Stimulated activated memory B cell treated with anti-CD40 and anti-IgM and Interleukin-4, amounts not matched to agents 10 μg/mL and 1 μg/mL and 100 μg/mL, for 72 hours (primary cell): ENCODE measurements around the gene RASD1.
"Not testable (repeated sequence)": the region's sequence is repeated elsewhere in the genome, so short reads cannot be mapped to it uniquely, and the experiment has no call there.

Source experiments
- ATAC-seq: fragments of 150-1000 bp; cut with Tn5 transposase; 2 replicates; pipeline ENCODE4 v1.10.0; 2021
- H3K27ac Mint-ChIP-seq: one replicate; pipeline ENCODE4 v1.8.0; 2022; ENCODE audit warnings: mild to moderate bottlenecking, mixed read lengths
- H3K27me3 Mint-ChIP-seq: one replicate; pipeline ENCODE4 v1.8.0; 2022; ENCODE audit warnings: mixed read lengths
- H3K36me3 Mint-ChIP-seq: one replicate; pipeline ENCODE4 v1.8.0; 2022; ENCODE audit warnings: mixed read lengths
- H3K4me1 Mint-ChIP-seq: one replicate; pipeline ENCODE4 v1.8.0; 2022; ENCODE audit warnings: mixed read lengths
- H3K4me3 Mint-ChIP-seq: one replicate; pipeline ENCODE4 v1.8.0; 2022; ENCODE audit warnings: mild to moderate bottlenecking, moderate library complexity, mixed read lengths
- H3K9me3 Mint-ChIP-seq: one replicate; pipeline ENCODE4 v1.8.0; 2022; ENCODE audit warnings: mixed read lengths

RASD1 gene

GRCh38 chr17:17498606-17499301 is 2.6 kb upstream of the RASD1 start:
- peaks cover 21% of the 10 kb centered on the region for H3K4me1 Mint-ChIP-seq
- no peaks in the 10 kb centered on the region for H3K9me3 Mint-ChIP-seq
- no peaks in the 10 kb centered on the region for H3K36me3 Mint-ChIP-seq
- H3K27ac Mint-ChIP-seq, result no peak overlapping the region
- no peak overlapping the region for H3K4me3 Mint-ChIP-seq
- no peak for ATAC-seq
- H3K27me3 Mint-ChIP-seq, result peaks cover 57% of the 10 kb centered on the region

DNA sequence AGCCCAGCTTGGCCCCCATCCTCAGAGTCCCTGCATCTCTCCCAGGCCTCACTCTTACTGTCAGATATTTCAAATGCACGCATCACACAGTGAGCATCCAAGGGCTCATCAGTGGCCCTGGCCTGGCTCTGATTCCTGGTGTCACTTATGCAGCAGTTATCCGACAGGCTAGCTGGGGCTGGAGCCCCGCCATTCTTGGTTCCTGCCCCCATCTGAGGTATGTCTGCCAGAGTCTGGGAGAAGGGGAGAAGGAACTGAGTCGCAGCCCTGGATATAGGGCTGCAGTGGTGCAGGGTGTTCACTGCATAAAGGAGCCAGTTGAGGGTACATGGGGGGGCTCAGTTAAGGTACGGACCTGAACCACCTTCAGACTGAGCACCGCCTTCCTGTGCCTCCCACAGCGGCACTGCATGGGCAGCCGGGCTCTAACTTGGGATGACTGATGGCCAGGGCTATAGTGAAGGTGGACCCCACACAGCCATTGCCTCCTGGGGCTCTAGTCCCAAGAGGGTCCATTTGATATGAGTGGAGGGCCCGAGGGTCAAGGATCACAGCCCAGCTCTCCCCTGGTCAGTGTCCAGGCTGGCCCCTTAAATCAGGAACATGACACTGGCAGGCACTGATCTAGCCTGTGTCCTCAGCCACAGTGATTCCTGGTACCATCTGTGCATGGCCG is 1.8 kb upstream of the RASD1 start:
- no peaks in the 10 kb centered on the region for H3K9me3 Mint-ChIP-seq
- no peaks in the 10 kb centered on the region for H3K36me3 Mint-ChIP-seq
- no peak overlapping the region for H3K4me3 Mint-ChIP-seq
- H3K27me3 Mint-ChIP-seq, result peaks cover 49% of the 10 kb centered on the region
- H3K27ac Mint-ChIP-seq, result no peak overlapping the region
- ATAC-seq, result no peak
- H3K4me1 Mint-ChIP-seq, result peaks cover 21% of the 10 kb centered on the region

DNA sequence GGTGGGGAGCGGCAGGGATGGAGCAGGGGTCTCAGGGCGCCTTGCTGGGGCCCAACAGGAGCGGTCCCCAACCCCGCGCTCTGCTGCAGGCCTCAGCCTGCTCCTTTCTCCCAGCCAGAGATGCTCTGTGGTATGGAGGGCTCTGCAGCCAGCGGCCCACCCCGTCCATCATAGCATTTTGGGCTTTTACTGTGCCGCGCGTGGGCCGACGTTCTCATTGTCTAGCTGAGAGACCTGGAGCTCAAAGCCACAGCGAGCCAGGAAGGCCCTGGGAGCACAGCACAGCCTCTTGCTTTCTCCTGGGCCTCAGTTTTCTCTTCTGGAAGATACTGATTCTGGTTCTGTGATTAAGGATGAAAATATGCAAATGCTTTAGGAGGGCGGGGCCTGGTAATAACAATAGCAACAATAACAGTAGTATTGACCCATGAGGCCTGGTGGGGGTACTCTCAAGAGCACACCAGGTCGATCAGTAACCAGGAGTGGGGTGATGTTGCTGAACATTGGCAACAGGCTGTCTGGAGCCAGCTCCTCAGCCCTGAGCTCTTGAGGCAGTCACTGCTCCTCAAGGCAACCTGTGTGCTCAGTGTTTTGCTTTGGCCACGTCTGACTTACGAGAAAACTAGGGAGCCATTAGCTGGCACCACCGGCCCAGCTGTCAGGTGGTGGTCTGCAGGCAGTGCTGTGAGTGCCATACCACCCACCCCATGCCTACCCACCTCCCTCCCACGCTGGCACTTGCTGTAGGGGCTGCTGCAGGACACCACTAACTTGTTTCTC is 1.1 kb upstream of the RASD1 start:
- H3K36me3 Mint-ChIP-seq, result peaks cover 6% of the 10 kb centered on the region

DNA sequence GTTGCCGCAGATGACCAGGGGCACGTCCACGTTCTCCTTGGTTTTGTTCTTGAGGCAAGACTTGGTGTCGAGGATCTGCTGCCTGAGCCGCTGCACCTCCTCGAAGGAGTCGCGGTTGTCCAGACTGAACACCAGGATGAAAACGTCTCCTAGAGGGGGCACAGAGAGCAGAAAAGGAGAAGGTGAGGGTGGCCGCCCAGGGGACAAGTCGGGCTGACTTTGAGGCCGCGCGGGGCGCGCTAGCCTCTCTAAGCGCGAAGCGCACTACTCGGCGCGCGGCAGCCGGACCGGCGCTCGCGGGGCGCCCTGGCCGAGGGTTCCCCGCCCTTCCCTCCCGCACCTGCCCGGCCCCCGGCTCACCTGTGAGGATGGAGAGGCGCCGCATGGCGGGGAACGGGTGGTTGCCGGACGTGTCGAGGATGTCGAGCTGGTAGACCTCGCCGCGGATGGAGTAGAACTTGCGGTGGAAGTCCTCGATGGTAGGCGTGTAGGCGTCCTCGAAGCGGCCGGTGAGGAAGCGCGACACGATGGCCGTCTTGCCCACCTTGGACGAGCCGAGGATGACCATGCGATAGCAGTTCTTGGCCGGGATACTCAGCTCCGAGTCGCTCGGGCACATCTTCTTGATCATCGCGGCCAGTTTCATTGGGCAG is 533 bp downstream of the RASD1 start:
- peak; percentile 1 for ATAC-seq
- Mint-ChIP-seq H3K9me3 (no peaks in the 10 kb centered on the region), H3K4me1 (peaks cover 21% of the 10 kb centered on the region), H3K4me3 (peak overlapping the region; percentile 54), H3K36me3 (peaks cover 22% of the 10 kb centered on the region), H3K27me3 (peaks cover 41% of the 10 kb centered on the region), H3K27ac (no peak overlapping the region)

More for the DNA sequence above, 1.1 kb upstream of the RASD1 start:
- no peak overlapping the region for H3K27ac Mint-ChIP-seq
- peaks cover 21% of the 10 kb centered on the region for H3K4me1 Mint-ChIP-seq
- no peak for ATAC-seq
- H3K4me3 Mint-ChIP-seq, result peak overlapping the region; percentile 23
- H3K9me3 Mint-ChIP-seq, result no peaks in the 10 kb centered on the region
- H3K27me3 Mint-ChIP-seq, result peaks cover 44% of the 10 kb centered on the region

- H3K27ac Mint-ChIP-seq, result no peak overlapping the region
- ATAC-seq, result no peak
Measured at GRCh38 chr17:17494870-17495535, 1.2 kb downstream of the RASD1 start.

GRCh38 chr17:17494499-17494869 is 1.7 kb downstream of the RASD1 start:
- no peak for ATAC-seq
- peak overlapping the region; percentile 50 for H3K4me3 Mint-ChIP-seq
- H3K4me1 Mint-ChIP-seq, result peaks cover 21% of the 10 kb centered on the region
- peaks cover 23% of the 10 kb centered on the region for H3K36me3 Mint-ChIP-seq
- H3K27me3 Mint-ChIP-seq, result peaks cover 29% of the 10 kb centered on the region
- H3K9me3 Mint-ChIP-seq, result no peaks in the 10 kb centered on the region
- no peak overlapping the region for H3K27ac Mint-ChIP-seq

More at GRCh38 chr17:17494870-17495535, 1.2 kb downstream of the RASD1 start:
- no peaks in the 10 kb centered on the region for H3K9me3 Mint-ChIP-seq
- H3K27me3 Mint-ChIP-seq, result peaks cover 34% of the 10 kb centered on the region
- peaks cover 21% of the 10 kb centered on the region for H3K4me1 Mint-ChIP-seq
- peaks cover 23% of the 10 kb centered on the region for H3K36me3 Mint-ChIP-seq
- H3K4me3 Mint-ChIP-seq, result peak overlapping the region; percentile 54

DNA sequence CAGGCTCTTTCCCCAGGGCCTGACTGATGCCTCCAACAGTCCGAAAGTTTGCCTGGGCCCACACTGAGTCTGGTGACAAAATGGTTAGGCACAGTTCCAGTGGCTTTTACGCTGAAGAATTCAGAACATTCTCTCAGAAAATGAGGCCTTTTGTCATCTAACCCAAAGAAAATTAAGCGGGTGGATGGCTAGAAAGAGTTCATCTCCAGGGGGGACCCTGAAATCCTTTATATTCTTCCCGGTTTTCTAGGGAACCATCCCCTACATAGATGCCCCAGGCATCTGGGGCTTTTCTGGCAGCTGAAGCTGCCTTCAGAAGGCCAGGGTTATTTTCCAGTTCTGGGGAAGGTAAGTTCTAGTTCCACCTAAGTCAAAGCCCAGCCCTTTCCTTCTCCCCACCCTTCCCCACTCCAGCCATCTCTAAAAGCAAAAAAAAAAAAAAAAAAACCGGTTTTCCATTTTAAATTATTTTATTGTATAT is 2.2 kb downstream of the RASD1 start:
- H3K36me3 Mint-ChIP-seq, result peaks cover 23% of the 10 kb centered on the region
- no peak overlapping the region for H3K4me3 Mint-ChIP-seq
- no peaks in the 10 kb centered on the region for H3K9me3 Mint-ChIP-seq
- ATAC-seq, result no peak
- peaks cover 26% of the 10 kb centered on the region for H3K27me3 Mint-ChIP-seq
- H3K27ac Mint-ChIP-seq, result no peak overlapping the region
- peaks cover 21% of the 10 kb centered on the region for H3K4me1 Mint-ChIP-seq

DNA sequence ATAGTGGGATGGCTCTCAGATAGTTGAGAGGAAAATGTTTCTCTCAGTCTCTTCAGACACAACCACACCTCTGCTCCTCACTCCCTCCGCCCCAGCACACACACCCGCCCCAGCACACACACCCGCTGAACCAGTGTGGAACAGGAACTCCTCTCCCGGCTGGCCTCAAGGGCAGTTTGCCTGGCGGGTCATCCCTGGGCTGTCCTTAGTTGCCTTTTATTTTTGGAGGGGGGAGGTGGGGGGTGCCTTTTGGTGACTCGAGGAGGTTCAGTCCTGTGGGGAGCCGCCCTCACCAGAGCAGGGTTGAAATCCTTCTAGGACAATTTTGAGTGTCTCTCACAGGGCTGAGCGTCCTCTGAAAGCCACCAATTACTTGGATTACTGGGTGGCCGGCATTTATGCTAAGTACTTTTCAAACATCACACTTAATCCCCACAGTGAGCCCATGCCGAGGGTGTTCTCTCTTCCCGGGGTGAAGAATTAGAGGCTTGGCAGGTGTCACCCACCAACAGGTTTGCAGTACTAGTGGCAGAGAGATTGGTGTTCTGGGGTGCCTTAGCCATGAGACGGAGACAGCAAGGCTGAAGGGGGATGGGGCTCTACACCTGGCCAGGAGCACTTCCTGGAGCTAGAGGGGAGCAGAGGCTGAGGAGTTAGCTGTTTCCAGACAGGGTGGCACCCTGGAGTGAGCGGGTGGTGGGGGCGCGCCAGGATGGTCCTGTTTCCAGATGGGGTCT is 2.8 kb downstream of the RASD1 start:
- no peak for ATAC-seq
- no peak overlapping the region for H3K4me3 Mint-ChIP-seq
- H3K4me1 Mint-ChIP-seq, result peaks cover 21% of the 10 kb centered on the region
- no peak overlapping the region for H3K27ac Mint-ChIP-seq
- no peaks in the 10 kb centered on the region for H3K9me3 Mint-ChIP-seq
- peaks cover 23% of the 10 kb centered on the region for H3K36me3 Mint-ChIP-seq
- H3K27me3 Mint-ChIP-seq, result peaks cover 20% of the 10 kb centered on the region

DNA sequence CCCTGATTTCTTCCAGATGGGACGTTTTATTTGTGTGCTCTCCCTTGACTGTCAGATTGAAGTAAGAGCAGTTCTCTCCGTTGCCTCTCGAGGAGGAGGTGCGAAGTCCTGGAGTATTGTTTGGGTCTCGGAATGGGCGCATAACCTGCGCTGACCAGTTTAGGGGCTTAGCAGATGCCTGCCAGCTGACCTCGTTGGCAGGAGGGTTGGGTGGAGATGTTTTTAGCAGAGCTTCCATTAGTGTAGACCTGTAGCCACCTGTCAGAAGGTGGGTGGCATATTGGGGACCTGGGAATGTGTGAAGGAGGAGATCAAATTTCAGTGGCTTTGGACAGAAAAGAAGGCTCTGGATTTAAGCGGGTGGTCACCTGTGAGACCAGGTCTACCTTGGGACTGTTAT is 3.6 kb downstream of the RASD1 start:
- no peak for ATAC-seq
- no peak overlapping the region for H3K4me3 Mint-ChIP-seq

GRCh38 chr17:17492085-17492484 is 4.1 kb downstream of the RASD1 start:
- ATAC-seq, result no peak
- Mint-ChIP-seq H3K36me3 (peaks cover 35% of the 10 kb centered on the region), H3K4me3 (no peak overlapping the region), H3K27ac (no peak overlapping the region), H3K4me1 (peaks cover 16% of the 10 kb centered on the region), H3K9me3 (no peaks in the 10 kb centered on the region), H3K27me3 (peaks cover 12% of the 10 kb centered on the region)

More for the DNA sequence above, 3.6 kb downstream of the RASD1 start:
- Mint-ChIP-seq H3K27ac (no peak overlapping the region), H3K36me3 (peaks cover 30% of the 10 kb centered on the region), H3K27me3 (peaks cover 12% of the 10 kb centered on the region), H3K4me1 (peaks cover 21% of the 10 kb centered on the region), H3K9me3 (no peaks in the 10 kb centered on the region)

- no peak overlapping the region for H3K27ac Mint-ChIP-seq
- H3K4me1 Mint-ChIP-seq, result peaks cover 15% of the 10 kb centered on the region
- peaks cover 12% of the 10 kb centered on the region for H3K27me3 Mint-ChIP-seq
- no peak for ATAC-seq
- H3K9me3 Mint-ChIP-seq, result no peaks in the 10 kb centered on the region
- peaks cover 37% of the 10 kb centered on the region for H3K36me3 Mint-ChIP-seq
- no peak overlapping the region for H3K4me3 Mint-ChIP-seq
Measured at GRCh38 chr17:17491546-17491988, 4.6 kb downstream of the RASD1 start.

DNA sequence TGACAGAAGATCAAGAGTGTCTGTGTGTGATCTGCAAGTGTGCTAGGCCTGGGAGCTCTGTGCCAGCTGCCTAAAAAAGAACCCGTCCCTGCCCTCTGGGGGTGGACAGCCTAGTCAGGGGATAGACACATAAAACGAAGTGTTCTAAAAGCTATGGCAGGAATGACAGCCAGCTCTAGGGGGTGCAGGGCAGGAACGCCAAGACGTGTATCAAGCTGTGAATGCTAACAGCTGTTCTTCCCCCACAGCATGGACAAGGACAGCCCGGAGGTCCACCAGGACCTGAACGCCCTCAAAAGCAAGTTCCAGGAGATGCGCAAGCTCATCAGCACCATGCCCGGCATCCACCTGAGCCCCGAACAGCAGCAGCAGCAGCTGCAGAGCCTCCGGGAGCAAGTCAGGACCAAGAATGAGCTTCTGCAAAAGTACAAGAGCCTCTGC is 5.1 kb downstream of the RASD1 start:
- Mint-ChIP-seq H3K9me3 (no peaks in the 10 kb centered on the region), H3K4me1 (peaks cover 15% of the 10 kb centered on the region), H3K36me3 (peaks cover 37% of the 10 kb centered on the region), H3K4me3 (no peak overlapping the region), H3K27me3 (peaks cover 11% of the 10 kb centered on the region), H3K27ac (no peak overlapping the region)
- ATAC-seq, result no peak

GRCh38 chr17:17487998-17488397 is 8.2 kb downstream of the RASD1 start:
- Mint-ChIP-seq H3K27me3 (no peaks in the 10 kb centered on the region), H3K27ac (no peak overlapping the region), H3K4me1 (peaks cover 16% of the 10 kb centered on the region), H3K9me3 (no peaks in the 10 kb centered on the region), H3K36me3 (peaks cover 49% of the 10 kb centered on the region), H3K4me3 (no peak overlapping the region)
- no peak for ATAC-seq

GRCh38 chr17:17486416-17486815 is 9.8 kb downstream of the RASD1 start:
- H3K27ac Mint-ChIP-seq, H3K9me3 Mint-ChIP-seq, H3K4me3 Mint-ChIP-seq, H3K27me3 Mint-ChIP-seq, ATAC-seq: not testable (repeated sequence)
- Mint-ChIP-seq H3K4me1 (peaks cover 30% of the 10 kb centered on the region), H3K36me3 (peaks cover 37% of the 10 kb centered on the region)
